ENCODE data around the gene FLNB. TPM values are rescaled to one million over a fixed set of nuclear protein-coding genes. Genes with fewer than 3 reads are reported as not detected.

FLNB gene
- total and polyA plus RNA-seq, 2 of the 13 experiments (the other 11 are each of a cell fraction or from before 2014, with no cell fraction given) = 106 to 130 TPM

DNA sequence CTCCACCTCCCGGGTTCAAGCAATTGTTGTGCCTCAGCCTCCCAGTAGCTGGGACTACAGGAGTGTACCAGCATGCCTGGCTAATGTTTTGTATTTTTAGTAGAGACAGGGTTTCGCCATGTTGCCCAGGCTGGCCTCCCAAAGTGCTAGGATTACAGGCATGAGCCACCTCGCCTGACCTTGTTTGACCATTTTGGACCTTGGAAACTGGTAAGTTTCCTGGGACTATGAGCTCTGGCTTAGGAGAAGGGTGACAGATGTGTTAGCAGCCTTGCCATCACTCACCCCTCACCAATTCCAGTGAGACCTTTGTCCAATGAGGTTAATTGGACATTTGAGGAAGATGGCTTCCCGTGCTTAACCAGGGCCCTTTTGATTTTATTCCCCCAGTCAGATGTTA, 182.7 kb downstream of the FLNB start (continued):
- TF ChIP-seq, protein P1, sequence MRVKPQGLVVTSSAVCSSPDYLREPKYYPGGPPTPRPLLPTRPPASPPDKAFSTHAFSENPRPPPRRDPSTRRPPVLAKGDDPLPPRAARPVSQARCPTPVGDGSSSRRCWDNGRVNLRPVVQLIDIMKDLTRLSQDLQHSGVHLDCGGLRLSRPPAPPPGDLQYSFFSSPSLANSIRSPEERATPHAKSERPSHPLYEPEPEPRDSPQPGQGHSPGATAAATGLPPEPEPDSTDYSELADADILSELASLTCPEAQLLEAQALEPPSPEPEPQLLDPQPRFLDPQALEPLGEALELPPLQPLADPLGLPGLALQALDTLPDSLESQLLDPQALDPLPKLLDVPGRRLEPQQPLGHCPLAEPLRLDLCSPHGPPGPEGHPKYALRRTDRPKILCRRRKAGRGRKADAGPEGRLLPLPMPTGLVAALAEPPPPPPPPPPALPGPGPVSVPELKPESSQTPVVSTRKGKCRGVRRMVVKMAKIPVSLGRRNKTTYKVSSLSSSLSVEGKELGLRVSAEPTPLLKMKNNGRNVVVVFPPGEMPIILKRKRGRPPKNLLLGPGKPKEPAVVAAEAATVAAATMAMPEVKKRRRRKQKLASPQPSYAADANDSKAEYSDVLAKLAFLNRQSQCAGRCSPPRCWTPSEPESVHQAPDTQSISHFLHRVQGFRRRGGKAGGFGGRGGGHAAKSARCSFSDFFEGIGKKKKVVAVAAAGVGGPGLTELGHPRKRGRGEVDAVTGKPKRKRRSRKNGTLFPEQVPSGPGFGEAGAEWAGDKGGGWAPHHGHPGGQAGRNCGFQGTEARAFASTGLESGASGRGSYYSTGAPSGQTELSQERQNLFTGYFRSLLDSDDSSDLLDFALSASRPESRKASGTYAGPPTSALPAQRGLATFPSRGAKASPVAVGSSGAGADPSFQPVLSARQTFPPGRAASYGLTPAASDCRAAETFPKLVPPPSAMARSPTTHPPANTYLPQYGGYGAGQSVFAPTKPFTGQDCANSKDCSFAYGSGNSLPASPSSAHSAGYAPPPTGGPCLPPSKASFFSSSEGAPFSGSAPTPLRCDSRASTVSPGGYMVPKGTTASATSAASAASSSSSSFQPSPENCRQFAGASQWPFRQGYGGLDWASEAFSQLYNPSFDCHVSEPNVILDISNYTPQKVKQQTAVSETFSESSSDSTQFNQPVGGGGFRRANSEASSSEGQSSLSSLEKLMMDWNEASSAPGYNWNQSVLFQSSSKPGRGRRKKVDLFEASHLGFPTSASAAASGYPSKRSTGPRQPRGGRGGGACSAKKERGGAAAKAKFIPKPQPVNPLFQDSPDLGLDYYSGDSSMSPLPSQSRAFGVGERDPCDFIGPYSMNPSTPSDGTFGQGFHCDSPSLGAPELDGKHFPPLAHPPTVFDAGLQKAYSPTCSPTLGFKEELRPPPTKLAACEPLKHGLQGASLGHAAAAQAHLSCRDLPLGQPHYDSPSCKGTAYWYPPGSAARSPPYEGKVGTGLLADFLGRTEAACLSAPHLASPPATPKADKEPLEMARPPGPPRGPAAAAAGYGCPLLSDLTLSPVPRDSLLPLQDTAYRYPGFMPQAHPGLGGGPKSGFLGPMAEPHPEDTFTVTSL (CRISPR knock-in tag; IDR thresholded peaks at IDR 0.05; ENCODE audit: borderline replicate concordance) = 0 out of 2 replicates have a peak, but pooled peaks have one; percentile 10
- TF ChIP-seq ZNF225 (CRISPR knock-in tag; IDR thresholded peaks at IDR 0.05) = no peak
- no peak for TF ChIP-seq ZSCAN29 (CRISPR knock-in tag; conservative IDR thresholded peaks at IDR 0.05)
- TF ChIP-seq ZNF841 (CRISPR knock-in tag; IDR thresholded peaks at IDR 0.05; ENCODE audit: borderline replicate concordance) = no peak
- no peak for TF ChIP-seq ZNF329 (CRISPR knock-in tag; IDR thresholded peaks at IDR 0.05; ENCODE audit: low read depth)
- TF ChIP-seq GATAD2A (CRISPR knock-in tag; IDR thresholded peaks at IDR 0.05) = no peak; the same call in 1 of the 2 replicates
- no peak for TF ChIP-seq HIVEP1 (CRISPR knock-in tag; IDR thresholded peaks at IDR 0.05)
- no peak; the same call in 1 of the 2 replicates for TF ChIP-seq SRY (CRISPR knock-in tag; IDR thresholded peaks at IDR 0.05)
- peak; percentile 38; the same call in 1 of the 2 replicates for TF ChIP-seq HNF4G (IDR thresholded peaks at IDR 0.05; ENCODE audit: borderline replicate concordance, low read depth, low read length)
- TF ChIP-seq HNF4G (CRISPR knock-in tag; IDR thresholded peaks at IDR 0.05; ENCODE audit: borderline replicate concordance, low read depth) = no peak
- peak; percentile 52; the same call in 1 of the 2 replicates for TF ChIP-seq RXRA (CRISPR knock-in tag; IDR thresholded peaks at IDR 0.05)
- TF ChIP-seq, protein P2, sequence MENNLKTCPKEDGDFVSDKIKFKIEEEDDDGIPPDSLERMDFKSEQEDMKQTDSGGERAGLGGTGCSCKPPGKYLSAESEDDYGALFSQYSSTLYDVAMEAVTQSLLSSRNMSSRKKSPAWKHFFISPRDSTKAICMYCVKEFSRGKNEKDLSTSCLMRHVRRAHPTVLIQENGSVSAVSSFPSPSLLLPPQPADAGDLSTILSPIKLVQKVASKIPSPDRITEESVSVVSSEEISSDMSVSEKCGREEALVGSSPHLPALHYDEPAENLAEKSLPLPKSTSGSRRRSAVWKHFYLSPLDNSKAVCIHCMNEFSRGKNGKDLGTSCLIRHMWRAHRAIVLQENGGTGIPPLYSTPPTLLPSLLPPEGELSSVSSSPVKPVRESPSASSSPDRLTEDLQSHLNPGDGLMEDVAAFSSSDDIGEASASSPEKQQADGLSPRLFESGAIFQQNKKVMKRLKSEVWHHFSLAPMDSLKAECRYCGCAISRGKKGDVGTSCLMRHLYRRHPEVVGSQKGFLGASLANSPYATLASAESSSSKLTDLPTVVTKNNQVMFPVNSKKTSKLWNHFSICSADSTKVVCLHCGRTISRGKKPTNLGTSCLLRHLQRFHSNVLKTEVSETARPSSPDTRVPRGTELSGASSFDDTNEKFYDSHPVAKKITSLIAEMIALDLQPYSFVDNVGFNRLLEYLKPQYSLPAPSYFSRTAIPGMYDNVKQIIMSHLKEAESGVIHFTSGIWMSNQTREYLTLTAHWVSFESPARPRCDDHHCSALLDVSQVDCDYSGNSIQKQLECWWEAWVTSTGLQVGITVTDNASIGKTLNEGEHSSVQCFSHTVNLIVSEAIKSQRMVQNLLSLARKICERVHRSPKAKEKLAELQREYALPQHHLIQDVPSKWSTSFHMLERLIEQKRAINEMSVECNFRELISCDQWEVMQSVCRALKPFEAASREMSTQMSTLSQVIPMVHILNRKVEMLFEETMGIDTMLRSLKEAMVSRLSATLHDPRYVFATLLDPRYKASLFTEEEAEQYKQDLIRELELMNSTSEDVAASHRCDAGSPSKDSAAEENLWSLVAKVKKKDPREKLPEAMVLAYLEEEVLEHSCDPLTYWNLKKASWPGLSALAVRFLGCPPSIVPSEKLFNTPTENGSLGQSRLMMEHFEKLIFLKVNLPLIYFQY (CRISPR knock-in tag; IDR thresholded peaks at IDR 0.05; ENCODE audit: borderline replicate concordance) = no peak
- TF ChIP-seq, protein P3, sequence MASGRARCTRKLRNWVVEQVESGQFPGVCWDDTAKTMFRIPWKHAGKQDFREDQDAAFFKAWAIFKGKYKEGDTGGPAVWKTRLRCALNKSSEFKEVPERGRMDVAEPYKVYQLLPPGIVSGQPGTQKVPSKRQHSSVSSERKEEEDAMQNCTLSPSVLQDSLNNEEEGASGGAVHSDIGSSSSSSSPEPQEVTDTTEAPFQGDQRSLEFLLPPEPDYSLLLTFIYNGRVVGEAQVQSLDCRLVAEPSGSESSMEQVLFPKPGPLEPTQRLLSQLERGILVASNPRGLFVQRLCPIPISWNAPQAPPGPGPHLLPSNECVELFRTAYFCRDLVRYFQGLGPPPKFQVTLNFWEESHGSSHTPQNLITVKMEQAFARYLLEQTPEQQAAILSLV (CRISPR knock-in tag; IDR thresholded peaks at IDR 0.05; ENCODE audit: borderline replicate concordance) = no peak
- no peak for TF ChIP-seq ONECUT2 (CRISPR knock-in tag; IDR thresholded peaks at IDR 0.05)
- TF ChIP-seq ZNF614 (CRISPR knock-in tag; IDR thresholded peaks at IDR 0.05; ENCODE audit: borderline replicate concordance) = no peak
- TF ChIP-seq, protein P4, sequence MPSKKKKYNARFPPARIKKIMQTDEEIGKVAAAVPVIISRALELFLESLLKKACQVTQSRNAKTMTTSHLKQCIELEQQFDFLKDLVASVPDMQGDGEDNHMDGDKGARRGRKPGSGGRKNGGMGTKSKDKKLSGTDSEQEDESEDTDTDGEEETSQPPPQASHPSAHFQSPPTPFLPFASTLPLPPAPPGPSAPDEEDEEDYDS (CRISPR knock-in tag; IDR thresholded peaks at IDR 0.05) = no peak
- no peak for TF ChIP-seq MXI1 (IDR thresholded peaks at IDR 0.05; ENCODE audit: borderline replicate concordance, low read depth, low read length)
- no peak for TF ChIP-seq ZNF552 (CRISPR knock-in tag; IDR thresholded peaks at IDR 0.05; ENCODE audit: borderline replicate concordance)
- TF ChIP-seq NR2F6 (IDR thresholded peaks at IDR 0.05) = no peak
- TF ChIP-seq NR2F6 (CRISPR knock-in tag; IDR thresholded peaks at IDR 0.05) = peak; percentile 57
